Liver (tissue), 9 donors: Measurements from ENCODE around the gene TTC7B. TPM values are rescaled to one million over a fixed set of nuclear protein-coding genes. Genes with fewer than 3 reads are reported as not detected.

ENCODE experiments used
- DNase-seq: peaks from one replicate; pipeline ENCODE4 v3.0.0-alpha.2; 2017; ENCODE audit warnings: low spot score
- H3K27ac ChIP-seq, 2 donors: one replicate each; pipeline ENCODE4 v1.7.0; 2013; ENCODE audit warnings: inconsistent platforms in 2 of 2, low read length in 2 of 2, control low read depth in 1 of 2, low read depth in 1 of 2, mild to moderate bottlenecking in 1 of 2
- H3K27me3 ChIP-seq, 4 donors: one replicate each; pipeline versions ENCODE4 v1.6.1 to v1.7.0; 2013; ENCODE audit warnings: low read length in 3 of 4, inconsistent platforms in 1 of 4, mild to moderate bottlenecking in 1 of 4, moderate library complexity in 1 of 4; ENCODE audit not compliant: control insufficient read depth in 4 of 4, insufficient read depth in 4 of 4
- H3K36me3 ChIP-seq, 4 donors: one replicate each; pipeline versions ENCODE4 v1.6.1 to v1.7.0; 2013; ENCODE audit warnings: low read length in 3 of 4, mild to moderate bottlenecking in 3 of 4, low read depth in 1 of 4, moderate library complexity in 1 of 4; ENCODE audit not compliant: control insufficient read depth in 4 of 4, insufficient read depth in 3 of 4
- H3K4me1 ChIP-seq, 4 donors: one replicate each; pipeline versions ENCODE4 v1.6.1 to v1.7.0; 2013; ENCODE audit warnings: low read length in 3 of 4, mild to moderate bottlenecking in 3 of 4, moderate library complexity in 1 of 4; ENCODE audit not compliant: control insufficient read depth in 4 of 4, insufficient read depth in 4 of 4
- H3K4me3 ChIP-seq, 3 donors: one replicate each; pipeline versions ENCODE4 v1.6.1 to v1.7.0; 2013; ENCODE audit warnings: low read length in 3 of 3, control low read depth in 1 of 3, low read depth in 1 of 3, mild to moderate bottlenecking in 1 of 3
- H3K9ac ChIP-seq, 2 donors: one replicate each; pipeline ENCODE4 v1.7.0; 2013; ENCODE audit warnings: low read length in 2 of 2, mild to moderate bottlenecking in 2 of 2, moderate library complexity in 2 of 2, control low read depth in 1 of 2, low read depth in 1 of 2
- H3K9me3 ChIP-seq, 4 donors: one replicate each; pipeline versions ENCODE4 v1.6.1 to v1.7.0; 2013; ENCODE audit warnings: low read length in 3 of 4; ENCODE audit not compliant: control insufficient read depth in 4 of 4
- ATF3 ChIP-seq: IDR thresholded peaks from 2 replicates; pipeline ENCODE4 v1.6.1; 2016; ENCODE audit warnings: antibody characterized with exemption
- CTCF ChIP-seq: fragments of 150-350 bp; IDR thresholded peaks from 2 replicates; pipeline ENCODE4 v1.5.1; 2017; ENCODE audit warnings: improper control_type of control experiment, low read depth, low read length; ENCODE audit not compliant: missing input control
- EGR1 ChIP-seq, 2 donors: IDR thresholded peaks; 2 replicates each; pipeline ENCODE4 v1.6.1; 2016 to 2018; ENCODE audit warnings: antibody characterized with exemption in 2 of 2, low read depth in 2 of 2
- FOXA1 ChIP-seq: IDR thresholded peaks from 2 replicates; pipeline ENCODE4 v1.6.1; 2016; ENCODE audit warnings: antibody characterized with exemption
- FOXA2 ChIP-seq: IDR thresholded peaks from 2 replicates; pipeline ENCODE4 v1.6.1; 2016; ENCODE audit warnings: antibody characterized with exemption
- GABPA ChIP-seq, 2 donors: IDR thresholded peaks in 1 of 2; conservative IDR thresholded peaks in 1 of 2; 2 replicates each; pipeline ENCODE4 v1.6.1; 2016; ENCODE audit warnings: antibody characterized with exemption in 2 of 2, mild to moderate bottlenecking in 1 of 2, moderate library complexity in 1 of 2
- HNF4G ChIP-seq: IDR thresholded peaks from 2 replicates; pipeline ENCODE4 v1.6.1; 2016; ENCODE audit warnings: antibody characterized with exemption
- JUND ChIP-seq, 2 donors: IDR thresholded peaks; 2 replicates each; pipeline ENCODE4 v1.6.1; 2016; ENCODE audit warnings: antibody characterized with exemption in 2 of 2
- MAX ChIP-seq: IDR thresholded peaks from 2 replicates; pipeline ENCODE4 v1.6.1; 2016; ENCODE audit warnings: antibody characterized with exemption
- NR2F2 ChIP-seq: IDR thresholded peaks from 2 replicates; pipeline ENCODE4 v1.6.1; 2016; ENCODE audit warnings: antibody characterized with exemption
- RAD21 ChIP-seq, 2 donors: IDR thresholded peaks; 2 replicates each; pipeline ENCODE4 v1.6.1; 2016; ENCODE audit warnings: antibody characterized with exemption in 2 of 2, mild to moderate bottlenecking in 2 of 2
- REST ChIP-seq: IDR thresholded peaks from 2 replicates; pipeline ENCODE4 v1.6.1; 2016; ENCODE audit warnings: antibody characterized with exemption, mild to moderate bottlenecking
- RXRA ChIP-seq, 2 donors: IDR thresholded peaks; 2 replicates each; pipeline ENCODE4 v1.6.1; 2017 to 2018; ENCODE audit warnings: antibody characterized with exemption in 2 of 2, mild to moderate bottlenecking in 1 of 2
- SP1 ChIP-seq: IDR thresholded peaks from 2 replicates; pipeline ENCODE4 v1.6.1; 2018; ENCODE audit warnings: antibody characterized with exemption, mild to moderate bottlenecking
- TAF1 ChIP-seq: conservative IDR thresholded peaks from 2 replicates; pipeline ENCODE4 v1.6.1; 2016; ENCODE audit warnings: antibody characterized with exemption, mild to moderate bottlenecking
- YY1 ChIP-seq: IDR thresholded peaks from 2 replicates; pipeline ENCODE4 v1.6.1; 2016; ENCODE audit warnings: antibody characterized with exemption, mild to moderate bottlenecking
- ZBTB33 ChIP-seq: IDR thresholded peaks from 2 replicates; pipeline ENCODE4 v1.6.1; 2016; ENCODE audit warnings: antibody characterized with exemption
- WGBS: extraction: QIAGEN DNeasy Blood & Tissue Kit; methylation state at CpG from one replicate; pipeline ENCODE4 v1.1.7; 2013; 5-methylcytosine and 5-hydroxymethylcytosine counted together
- polyA plus RNA-seq, 2 donors: library from polyadenylated mRNA; stranded (reverse) in 1 of 2; unstranded in 1 of 2; fragments of 200-250 nt in 1 of 2; fragments of >200 nt in 1 of 2; fragmentation: Nextera tagmentation in 1 of 2; extraction: Ambion mirVana in 1 of 2; gene quantifications; one replicate each; pipeline versions ENCODE4 v1.2.1 to v1.2.3, GENCODE V29; 2013 to 2015
- total RNA-seq, 2 donors: library from RNA; depleted of rRNA; stranded (reverse); fragments of >200 nt; gene quantifications; one replicate each; pipeline ENCODE4 v1.2.3, GENCODE V29; 2014
- donor health status: healthy.
- donor health status: healthy.
- donor health status: healthy.
- donor health status: healthy.
- donor health status: healthy.

TTC7B gene
- total and polyA plus RNA-seq, 4 donors = 9.1 to 31.0 (median 12.5) TPM

- Histone ChIP-seq H3K4me3 (no peak overlapping the region), H3K36me3 (peaks cover 4 to 23% (median 13%) of the 10 kb centered on the region in 4 donors), H3K9ac (no peak overlapping the region), H3K27ac (no peak overlapping the region), H3K4me1 (no peaks in the 10 kb centered on the region), H3K27me3 (no peaks in the 10 kb centered on the region), H3K9me3 (no peaks in the 10 kb centered on the region)
- 89% methylated on average over 17 of the region's 17 CpGs for WGBS
- TF ChIP-seq HNF4G = no peak
- no peak for TF ChIP-seq NR2F2
- TF ChIP-seq FOXA2 = no peak
- TF ChIP-seq CTCF = no peak
- no peak for TF ChIP-seq MAX
- TF ChIP-seq REST = no peak
- TF ChIP-seq GABPA (IDR thresholded peaks at IDR 0.05 in 1 of 2, conservative IDR thresholded peaks at IDR 0.05 in 1 of 2) = no peak
- no peak for TF ChIP-seq SP1
- TF ChIP-seq EGR1 (IDR thresholded peaks at IDR 0.05; ENCODE audit: low read depth in 2 of 2) = no peak
- no peak for TF ChIP-seq ZBTB33
- TF ChIP-seq FOXA1 = no peak
- TF ChIP-seq RXRA (IDR thresholded peaks at IDR 0.05) = no peak
- no peak for TF ChIP-seq ATF3
- TF ChIP-seq RAD21 (IDR thresholded peaks at IDR 0.05) = no peak
- TF ChIP-seq JUND (IDR thresholded peaks at IDR 0.05) = no peak
- TF ChIP-seq YY1 = no peak
- TF ChIP-seq TAF1 = no peak
- DNase-seq = peak; percentile 27
Observed at GRCh38 chr14:90660865-90661570, 155.2 kb downstream of the TTC7B start.
